ENCODE results near the gene NOS1AP.

GRCh38 chr1:162367772-162368171 is 298.3 kb downstream of the NOS1AP start:
- TF ChIP-seq, protein P1, sequence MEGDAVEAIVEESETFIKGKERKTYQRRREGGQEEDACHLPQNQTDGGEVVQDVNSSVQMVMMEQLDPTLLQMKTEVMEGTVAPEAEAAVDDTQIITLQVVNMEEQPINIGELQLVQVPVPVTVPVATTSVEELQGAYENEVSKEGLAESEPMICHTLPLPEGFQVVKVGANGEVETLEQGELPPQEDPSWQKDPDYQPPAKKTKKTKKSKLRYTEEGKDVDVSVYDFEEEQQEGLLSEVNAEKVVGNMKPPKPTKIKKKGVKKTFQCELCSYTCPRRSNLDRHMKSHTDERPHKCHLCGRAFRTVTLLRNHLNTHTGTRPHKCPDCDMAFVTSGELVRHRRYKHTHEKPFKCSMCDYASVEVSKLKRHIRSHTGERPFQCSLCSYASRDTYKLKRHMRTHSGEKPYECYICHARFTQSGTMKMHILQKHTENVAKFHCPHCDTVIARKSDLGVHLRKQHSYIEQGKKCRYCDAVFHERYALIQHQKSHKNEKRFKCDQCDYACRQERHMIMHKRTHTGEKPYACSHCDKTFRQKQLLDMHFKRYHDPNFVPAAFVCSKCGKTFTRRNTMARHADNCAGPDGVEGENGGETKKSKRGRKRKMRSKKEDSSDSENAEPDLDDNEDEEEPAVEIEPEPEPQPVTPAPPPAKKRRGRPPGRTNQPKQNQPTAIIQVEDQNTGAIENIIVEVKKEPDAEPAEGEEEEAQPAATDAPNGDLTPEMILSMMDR (IDR thresholded peaks at IDR 0.05) = no peak
- TF ChIP-seq POLR2A (IDR thresholded peaks at IDR 0.05) = no peak

Data from body of pancreas (tissue), 4 donors.